ENCODE measurements around the gene CDCA4. TPM values are rescaled to one million over a fixed set of nuclear protein-coding genes. Genes with fewer than 3 reads are reported as not detected.

Gene CDCA4
- total RNA-seq, 1 donor from 2014 or later, result 2.0 TPM

DNA sequence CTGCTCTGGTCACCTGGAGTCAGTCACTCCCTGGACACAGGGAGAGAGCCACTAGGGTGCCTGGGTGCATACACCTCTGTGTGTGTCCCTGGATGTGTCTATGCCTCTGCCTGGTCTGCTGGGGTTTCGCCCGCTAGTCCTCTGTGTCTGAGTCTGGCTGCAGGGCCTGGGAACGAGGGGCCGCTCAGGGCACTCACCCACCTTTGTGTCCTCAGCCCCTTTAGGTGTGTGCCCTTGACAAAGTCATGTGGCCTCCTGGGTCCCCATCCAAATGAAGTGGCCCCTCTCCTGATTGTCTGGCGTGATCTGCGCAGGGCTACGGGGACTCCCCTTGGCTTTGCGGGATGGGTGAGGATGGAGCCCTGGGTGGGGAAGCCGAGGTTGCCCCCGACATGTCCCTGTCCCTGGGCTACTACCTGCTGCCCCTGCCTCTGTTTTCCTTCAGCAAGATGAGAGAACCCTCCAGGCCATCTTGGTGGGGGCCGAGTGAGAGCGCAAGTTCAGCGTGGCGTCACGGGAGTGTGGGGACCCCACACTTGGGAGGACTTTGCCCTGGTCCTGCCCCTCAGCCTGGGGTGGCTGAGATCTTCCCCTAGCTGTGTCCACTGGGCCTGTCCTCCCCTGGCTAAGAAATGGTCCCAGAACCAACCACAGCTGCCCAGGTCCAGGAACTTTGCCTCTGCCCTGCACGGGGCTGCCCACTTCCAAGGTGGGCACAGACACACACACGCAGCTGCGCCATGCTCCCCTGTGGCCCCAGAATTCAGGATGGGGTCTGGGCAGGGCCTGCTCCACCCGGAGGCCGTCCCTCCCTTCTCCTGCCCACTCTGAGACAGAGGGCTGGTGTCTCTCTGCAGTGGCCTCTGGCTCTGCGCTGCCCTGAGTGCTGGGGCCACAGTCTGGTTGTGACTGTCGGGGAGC is 40.0 kb downstream of the CDCA4 start:
- Histone ChIP-seq H3K4me3 (no peak overlapping the region), H3K9me3 (replicated peaks) (no peaks in the 10 kb centered on the region), H3K4me1 (peaks cover 42% of the 10 kb centered on the region), H3K27ac (replicated peaks) (peak overlapping the region; percentile 18), H3K27me3 (ENCODE audit: low read depth) (peaks cover 19% of the 10 kb centered on the region), H3K36me3 (no peaks in the 10 kb centered on the region)
- intact Hi-C loops (cut with micrococcal nuclease), result no loop called here
- no peak for DNase-seq
- TF ChIP-seq, protein P1, sequence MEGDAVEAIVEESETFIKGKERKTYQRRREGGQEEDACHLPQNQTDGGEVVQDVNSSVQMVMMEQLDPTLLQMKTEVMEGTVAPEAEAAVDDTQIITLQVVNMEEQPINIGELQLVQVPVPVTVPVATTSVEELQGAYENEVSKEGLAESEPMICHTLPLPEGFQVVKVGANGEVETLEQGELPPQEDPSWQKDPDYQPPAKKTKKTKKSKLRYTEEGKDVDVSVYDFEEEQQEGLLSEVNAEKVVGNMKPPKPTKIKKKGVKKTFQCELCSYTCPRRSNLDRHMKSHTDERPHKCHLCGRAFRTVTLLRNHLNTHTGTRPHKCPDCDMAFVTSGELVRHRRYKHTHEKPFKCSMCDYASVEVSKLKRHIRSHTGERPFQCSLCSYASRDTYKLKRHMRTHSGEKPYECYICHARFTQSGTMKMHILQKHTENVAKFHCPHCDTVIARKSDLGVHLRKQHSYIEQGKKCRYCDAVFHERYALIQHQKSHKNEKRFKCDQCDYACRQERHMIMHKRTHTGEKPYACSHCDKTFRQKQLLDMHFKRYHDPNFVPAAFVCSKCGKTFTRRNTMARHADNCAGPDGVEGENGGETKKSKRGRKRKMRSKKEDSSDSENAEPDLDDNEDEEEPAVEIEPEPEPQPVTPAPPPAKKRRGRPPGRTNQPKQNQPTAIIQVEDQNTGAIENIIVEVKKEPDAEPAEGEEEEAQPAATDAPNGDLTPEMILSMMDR (IDR thresholded peaks at IDR 0.05; ENCODE audit: borderline replicate concordance), result no peak

DNA sequence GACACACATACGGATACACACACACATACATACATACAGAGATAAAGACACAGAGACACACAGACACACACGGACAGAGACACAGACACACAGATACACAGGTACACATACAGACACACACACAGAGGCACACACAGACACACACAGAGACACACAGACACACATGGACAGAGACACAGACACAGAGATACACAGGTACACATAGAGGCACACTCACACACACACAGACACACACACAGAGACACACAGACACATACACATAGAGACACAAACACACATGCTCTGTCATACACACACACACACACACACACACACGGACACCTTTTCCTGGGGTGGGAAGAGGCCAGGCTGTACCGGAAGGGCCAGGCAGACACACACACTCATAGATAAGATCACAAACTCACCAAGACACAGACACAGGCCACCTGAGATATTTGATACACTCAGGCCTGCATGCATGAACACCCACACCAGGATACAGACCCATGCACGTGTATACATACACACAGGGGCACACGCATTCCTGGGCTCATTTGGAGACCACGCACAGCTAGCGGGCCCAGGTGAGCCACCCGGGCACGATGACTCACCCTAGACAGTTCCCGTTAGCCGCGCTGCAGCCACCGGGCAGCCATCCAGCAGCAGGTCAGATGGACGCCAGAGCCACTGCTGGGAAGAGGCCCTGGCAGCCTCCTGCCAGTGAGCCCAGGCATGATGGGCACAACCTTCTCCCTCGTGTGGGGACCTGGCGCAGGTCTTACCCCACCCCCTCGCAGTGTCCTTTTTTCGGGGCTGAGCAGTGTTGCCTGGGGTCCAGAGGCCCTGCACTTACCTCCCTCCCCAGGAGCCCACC is 40.9 kb downstream of the CDCA4 start:
- DNase-seq, result peak; percentile 69
- Histone ChIP-seq H3K4me1 (peaks cover 48% of the 10 kb centered on the region), H3K36me3 (no peaks in the 10 kb centered on the region), H3K27me3 (ENCODE audit: low read depth) (peaks cover 28% of the 10 kb centered on the region), H3K9me3 (replicated peaks) (no peaks in the 10 kb centered on the region), H3K27ac (replicated peaks) (peak overlapping the region; percentile 18), H3K4me3 (no peak overlapping the region)
- intact Hi-C loops (cut with micrococcal nuclease), result loop anchor here (10.0 kb wide), 1 partner anchor 55 kb away; no protein-coding TSS in a partner anchor
- TF ChIP-seq, protein P1 (IDR thresholded peaks at IDR 0.05; ENCODE audit: borderline replicate concordance), result no peak

DNA sequence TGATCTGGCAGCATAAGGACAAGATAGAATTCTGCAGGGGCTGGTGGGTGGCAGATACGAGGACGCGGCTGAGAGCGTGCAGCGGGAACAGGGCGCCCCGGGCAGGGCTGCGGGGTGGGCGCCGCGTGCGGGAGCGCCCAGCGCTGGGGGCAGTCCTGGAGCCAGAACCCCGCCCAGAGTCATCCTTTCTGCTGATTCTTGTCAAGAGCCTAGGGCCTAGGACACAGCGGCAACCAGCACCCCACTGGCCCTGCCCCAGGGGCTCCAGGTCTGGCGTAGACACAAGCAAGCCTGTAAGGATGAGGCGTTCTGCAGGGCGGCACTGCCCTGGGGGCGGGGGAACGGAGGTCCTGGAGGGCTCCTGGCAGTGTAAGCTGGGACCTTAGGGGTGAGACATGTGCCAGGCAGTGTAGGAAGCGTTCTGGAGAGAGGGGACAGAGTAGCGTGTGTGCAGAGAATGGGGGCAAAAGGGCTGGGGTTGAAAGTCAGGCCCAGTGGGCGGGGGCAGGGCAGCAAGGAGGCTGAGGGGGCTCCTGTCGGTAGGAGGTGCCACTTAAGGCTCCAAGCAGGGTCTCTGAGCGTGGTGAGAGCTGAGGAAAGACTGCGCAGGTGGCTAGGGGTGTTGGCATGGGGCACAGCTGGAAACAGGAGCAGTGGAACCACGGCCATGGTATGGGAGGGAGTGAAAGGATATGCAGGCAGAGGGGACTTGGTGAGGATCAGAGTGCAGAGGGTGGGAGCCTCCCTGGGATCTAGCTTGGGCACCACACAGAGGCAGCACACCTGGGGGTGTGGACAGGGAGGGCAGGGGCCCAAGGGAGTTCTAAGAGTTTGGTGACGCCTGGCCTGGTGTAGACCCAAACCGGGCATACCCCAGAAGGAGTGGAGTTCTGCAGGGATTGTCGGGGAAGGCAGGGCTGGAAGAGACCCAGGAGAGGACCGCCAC is 41.9 kb downstream of the CDCA4 start:
- intact Hi-C loops (cut with micrococcal nuclease), result loop anchor here (10.0 kb wide), 1 partner anchor 56 kb away; no protein-coding TSS in a partner anchor
- Histone ChIP-seq H3K9me3 (replicated peaks) (no peaks in the 10 kb centered on the region), H3K36me3 (no peaks in the 10 kb centered on the region), H3K4me3 (peak overlapping the region; percentile 69), H3K27ac (replicated peaks) (no peak overlapping the region), H3K27me3 (ENCODE audit: low read depth) (peaks cover 33% of the 10 kb centered on the region), H3K4me1 (peaks cover 58% of the 10 kb centered on the region)
- TF ChIP-seq, protein P1 (IDR thresholded peaks at IDR 0.05; ENCODE audit: borderline replicate concordance), result no peak
- no peak for DNase-seq

DNA sequence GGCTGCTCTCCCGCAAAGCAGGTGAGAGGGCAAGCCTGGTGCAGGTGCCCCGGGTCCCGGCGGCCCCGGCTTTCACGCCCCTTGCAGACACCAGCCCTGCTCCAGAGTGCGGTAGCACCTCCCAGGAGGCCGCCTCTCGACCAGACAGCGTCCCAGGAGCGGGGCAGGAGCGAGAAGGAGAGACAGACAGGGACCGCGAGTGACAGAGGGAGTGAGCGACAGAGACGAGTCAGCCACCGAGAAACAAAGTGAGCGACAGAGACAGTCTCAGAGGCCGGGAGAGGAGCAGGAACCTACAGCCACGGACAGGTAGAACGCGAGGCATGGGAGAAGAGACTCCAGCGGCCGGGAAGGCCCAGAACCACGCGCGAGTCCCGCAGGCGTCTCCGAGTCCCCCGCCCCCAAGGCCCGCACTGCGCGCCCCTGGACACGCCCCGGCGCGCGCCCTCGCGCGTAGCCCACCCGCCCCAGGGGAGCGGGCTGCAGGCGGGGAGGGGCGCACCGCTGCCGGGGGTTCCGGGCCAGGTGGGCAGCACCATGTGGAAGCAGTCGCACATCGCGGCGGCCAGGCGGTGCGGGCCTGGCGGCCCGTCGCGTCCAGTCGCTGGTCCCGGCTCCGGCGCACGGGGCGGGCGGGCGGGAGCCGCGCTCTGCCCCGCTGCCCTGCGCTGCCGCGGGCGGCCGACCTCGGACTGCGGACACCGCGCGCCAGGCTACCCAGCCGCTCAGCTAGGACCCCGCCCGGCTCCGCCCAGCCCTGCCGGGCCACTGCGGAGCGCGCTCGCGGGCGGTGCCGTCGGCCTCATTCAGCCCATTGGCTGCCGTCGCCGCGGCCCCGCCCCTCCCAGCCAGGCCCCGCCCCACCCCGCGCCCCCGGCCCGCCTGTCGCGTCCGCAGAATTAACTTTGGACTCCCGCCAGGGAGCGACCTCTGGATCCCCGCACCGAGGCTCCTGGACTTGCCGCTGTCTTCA is 42.9 kb downstream of the CDCA4 start, which contains the start of gene AHNAK2:
Gene AHNAK2 (minus strand): TSS at position 694 of the 973 bp plus-strand sequence. CDS start 137 bp downstream, at position 557.
- Histone ChIP-seq H3K27ac (replicated peaks) (no peak within 1 kb of the TSS), H3K27me3 (ENCODE audit: low read depth) (peaks cover 33% of the 10 kb centered on the region), H3K4me1 (peaks cover 69% of the 10 kb centered on the region), H3K9me3 (replicated peaks) (no peaks in the 10 kb centered on the region), H3K36me3 (no peaks in the 10 kb centered on the region), H3K4me3 (peak within 1 kb of the TSS; percentile 69)
- intact Hi-C loops (cut with micrococcal nuclease), result loop anchor here (10.0 kb wide), 1 partner anchor 57 kb away; no protein-coding TSS in a partner anchor
- TF ChIP-seq, protein P1 (IDR thresholded peaks at IDR 0.05; ENCODE audit: borderline replicate concordance), result no peak
- peak; percentile 78 for DNase-seq
